GM23338 (cell line): ENCODE measurements around the gene DDA1. TPM values are rescaled to one million over a fixed set of nuclear protein-coding genes. Genes with fewer than 3 reads are reported as not detected.

Source experiments
- ATAC-seq: fragments of 200-7000 bp; cut with Tn5 transposase; 3 replicates; pipeline ENCODE4 v1.9.1; 2020
- DNase-seq: peaks from one replicate; pipeline ENCODE4 v3.0.0-alpha.2; 2015; ENCODE audit warnings: low spot score
- H2AFZ ChIP-seq: fragments of 200-600 bp; sonication (generic); 2 replicates; pipeline ENCODE4 v1.8.0; 2016; ENCODE audit warnings: antibody characterized with exemption, mild to moderate bottlenecking, moderate library complexity
- H3F3A ChIP-seq: fragments of 200-600 bp; sonication (generic); replicated peaks from 2 replicates; pipeline ENCODE4 v1.8.0; 2017; ENCODE audit warnings: antibody characterized with exemption, mixed run types, low read depth
- H3K27ac ChIP-seq: fragments of 200-600 bp; sonication (generic); 2 replicates; pipeline ENCODE4 v1.6.1; 2016; ENCODE audit warnings: low read depth
- H3K27me3 ChIP-seq: fragments of 200-600 bp; sonication (generic); 2 replicates; pipeline ENCODE4 v1.8.0; 2016; ENCODE audit warnings: mild to moderate bottlenecking, mixed run types, moderate library complexity; ENCODE audit not compliant: insufficient read depth
- H3K36me3 ChIP-seq: fragments of 200-600 bp; sonication (generic); 2 replicates; pipeline ENCODE4 v1.8.0; 2016; ENCODE audit warnings: mild to moderate bottlenecking; ENCODE audit not compliant: insufficient read depth
- H3K4me1 ChIP-seq: fragments of 200-600 bp; sonication (generic); 2 replicates; pipeline ENCODE4 v1.8.0; 2016; ENCODE audit warnings: mild to moderate bottlenecking, moderate library complexity; ENCODE audit not compliant: insufficient read depth
- H3K4me2 ChIP-seq: fragments of 200-600 bp; sonication (generic); 2 replicates; pipeline ENCODE4 v1.7.1; 2017; ENCODE audit warnings: mixed run types
- H3K4me3 ChIP-seq: fragments of 200-600 bp; sonication (generic); 2 replicates; pipeline ENCODE4 v1.6.1; 2016; ENCODE audit warnings: mixed run types
- H3K79me2 ChIP-seq: fragments of 200-600 bp; sonication (generic); replicated peaks from 2 replicates; pipeline ENCODE4 v1.8.0; 2017; ENCODE audit warnings: mild to moderate bottlenecking; ENCODE audit not compliant: insufficient read depth
- H3K9me2 ChIP-seq: fragments of 200-600 bp; sonication (generic); 2 replicates; pipeline ENCODE4 v1.8.0; 2017; ENCODE audit not compliant: insufficient read depth
- H4K20me1 ChIP-seq: fragments of 200-600 bp; sonication (generic); replicated peaks from 2 replicates; pipeline ENCODE4 v1.8.0; 2017; ENCODE audit warnings: mild to moderate bottlenecking; ENCODE audit not compliant: insufficient read depth
- H3K27ac Mint-ChIP-seq: 2 replicates; pipeline ENCODE4 v1.8.0; 2020; ENCODE audit warnings: inconsistent platforms, mild to moderate bottlenecking, moderate library complexity, mixed read lengths
- H3K27me3 Mint-ChIP-seq: 3 replicates; pipeline ENCODE4 v1.8.0; 2022; ENCODE audit warnings: low read depth, mild to moderate bottlenecking, moderate library complexity, mixed read lengths, inconsistent platforms; ENCODE audit not compliant: insufficient read depth, poor library complexity
- H3K36me3 Mint-ChIP-seq: 3 replicates; pipeline ENCODE4 v1.8.0; 2021; ENCODE audit warnings: low read depth, mild to moderate bottlenecking, inconsistent platforms, moderate library complexity, mixed read lengths
- H3K4me1 Mint-ChIP-seq: 3 replicates; pipeline ENCODE4 v1.8.0; 2020; ENCODE audit warnings: mild to moderate bottlenecking, inconsistent platforms, mixed read lengths
- H3K4me3 Mint-ChIP-seq: 3 replicates; pipeline ENCODE4 v1.8.0; 2021; ENCODE audit warnings: moderate library complexity, mild to moderate bottlenecking, inconsistent platforms, mixed read lengths
- H3K9me3 Mint-ChIP-seq: 3 replicates; pipeline ENCODE4 v1.8.0; 2020; ENCODE audit warnings: moderate library complexity, mild to moderate bottlenecking, inconsistent platforms, mixed read lengths
- CREB1 ChIP-seq: fragments of 250-450 bp; sonication (Bioruptor Pico); IDR thresholded peaks from 2 replicates; pipeline ENCODE4 v1.5.0; 2020; ENCODE audit warnings: low read depth, mild to moderate bottlenecking, moderate library complexity
- CTCF ChIP-seq, 2 experiments: fragments of 200-600 bp in 1 of 2; sonication (generic) in 1 of 2; conservative IDR thresholded peaks; 2 replicates each; pipeline versions ENCODE4 v1.5.1 to v1.6.1; 2016 to 2017; ENCODE audit warnings: antibody characterized with exemption in 2 of 2, low read depth in 2 of 2, mild to moderate bottlenecking in 2 of 2, moderate library complexity in 1 of 2
- ETS1 ChIP-seq: IDR thresholded peaks from 2 replicates; pipeline ENCODE4 v1.6.1; 2016; ENCODE audit warnings: antibody characterized with exemption
- EZH2 ChIP-seq: fragments of 200-600 bp; sonication (generic); IDR thresholded peaks from one replicate; pipeline ENCODE4 v1.8.0; 2017; ENCODE audit warnings: antibody characterized with exemption, mild to moderate bottlenecking, low read depth; ENCODE audit not compliant: unreplicated experiment
- EZH2phosphoT487 ChIP-seq: fragments of 200-600 bp; sonication (generic); IDR thresholded peaks from one replicate; pipeline ENCODE4 v1.8.1; 2018; ENCODE audit warnings: antibody characterized with exemption; ENCODE audit not compliant: unreplicated experiment
- JUNB ChIP-seq: IDR thresholded peaks from one replicate; pipeline ENCODE4 v1.6.1; 2016; ENCODE audit warnings: antibody characterized with exemption; ENCODE audit not compliant: unreplicated experiment
- NANOG ChIP-seq: IDR thresholded peaks from 2 replicates; pipeline ENCODE4 v1.6.1; 2016; ENCODE audit warnings: antibody characterized with exemption, borderline replicate concordance
- POLR2AphosphoS5 ChIP-seq: IDR thresholded peaks from 2 replicates; pipeline ENCODE4 v1.6.1; 2016; ENCODE audit warnings: antibody characterized with exemption, low read depth
- STAT1 ChIP-seq: IDR thresholded peaks from one replicate; pipeline ENCODE4 v1.6.1; 2016; ENCODE audit warnings: antibody characterized with exemption; ENCODE audit not compliant: unreplicated experiment
- ZNF114 ChIP-seq: fragments of 250-450 bp; sonication (Bioruptor Pico); IDR thresholded peaks from 2 replicates; pipeline ENCODE4 v1.5.0; 2020; ENCODE audit warnings: mild to moderate bottlenecking, moderate library complexity
- ZNF331 ChIP-seq: fragments of 250-450 bp; sonication (Bioruptor Pico); IDR thresholded peaks from 2 replicates; pipeline ENCODE4 v1.5.0; 2020; ENCODE audit warnings: low read depth, mild to moderate bottlenecking, moderate library complexity
- polyA plus RNA-seq: library from polyadenylated mRNA; unstranded; fragments of >200 nt; fragmentation: Nextera tagmentation; extraction: Ambion mirVana; gene quantifications from 2 replicates; pipeline ENCODE4 v1.2.1, GENCODE V29; 2016
- total RNA-seq: library from RNA; depleted of rRNA; stranded (reverse); fragments of >200 nt; shearing (Covaris generic); gene quantifications from 2 replicates; pipeline ENCODE4 v1.2.3, GENCODE V29; 2014
- TF ChIP-seq, protein P1 (sequence below): IDR thresholded peaks from one replicate; pipeline ENCODE4 v1.6.1; 2018; ENCODE audit warnings: antibody characterized with exemption; ENCODE audit not compliant: unreplicated experiment
- TF ChIP-seq, protein P2 (sequence below): fragments of 250-450 bp; sonication (Bioruptor Pico); IDR thresholded peaks from 2 replicates; pipeline ENCODE4 v1.5.0; 2020; ENCODE audit warnings: mild to moderate bottlenecking, moderate library complexity

Gene DDA1
- total and polyA plus RNA-seq, 2 experiments from 2014 or later = 34.6 to 107 TPM

DNA sequence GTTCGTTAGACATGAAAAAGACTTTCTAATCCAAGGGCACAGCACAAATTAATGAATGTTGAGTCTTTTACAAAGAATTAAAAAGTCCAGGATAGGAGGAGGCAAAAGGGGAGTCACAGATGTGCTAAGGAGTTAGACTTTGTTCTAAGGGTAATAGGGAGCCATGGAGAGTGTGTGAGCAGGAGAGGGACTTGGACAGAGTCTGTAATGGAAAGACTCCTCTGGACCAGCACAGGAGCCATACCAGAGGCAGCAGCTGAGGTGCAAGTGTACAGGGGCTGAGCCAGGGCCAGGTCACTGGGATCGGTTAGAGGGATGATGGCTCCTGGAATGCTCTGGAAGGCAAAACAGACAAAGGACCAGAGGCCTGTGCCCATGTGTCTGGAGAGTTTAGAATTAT lies 38.5 kb downstream of the DDA1 start:
- Histone ChIP-seq H3F3A (no peaks in the 10 kb centered on the region), H3K9me2 (no peaks in the 10 kb centered on the region), H3K36me3 (no peaks in the 10 kb centered on the region), H3K79me2 (no peaks in the 10 kb centered on the region), H3K4me1 (peaks cover 6% of the 10 kb centered on the region; the same call in 1 of the 2 replicates), H4K20me1 (no peaks in the 10 kb centered on the region), H3K4me3 (no peak overlapping the region), H2AFZ (no peak overlapping the region), H3K27me3 (no peaks in the 10 kb centered on the region), H3K4me2 (no peak overlapping the region), H3K27ac (no peak overlapping the region)
- H3K4me3 Mint-ChIP-seq = no peak overlapping the region; the same call in 2 of the 3 replicates
- no peak overlapping the region for H3K27ac Mint-ChIP-seq
- no peak for ATAC-seq
- peaks cover 6% of the 10 kb centered on the region; the same call in 2 of the 3 replicates for H3K36me3 Mint-ChIP-seq
- H3K9me3 Mint-ChIP-seq = no peaks in the 10 kb centered on the region
- DNase-seq = no peak
- peaks cover 22% of the 10 kb centered on the region for H3K27me3 Mint-ChIP-seq
- no peak for TF ChIP-seq ETS1
- TF ChIP-seq NANOG = no peak
- no peak for TF ChIP-seq ZNF114 (CRISPR knock-in tag)
- TF ChIP-seq CREB1 (CRISPR knock-in tag) = no peak
- TF ChIP-seq JUNB = no peak
- TF ChIP-seq EZH2 = no peak
- no peak for TF ChIP-seq CTCF (conservative IDR thresholded peaks at IDR 0.05; ENCODE audit: low read depth in 2 of 2)
- TF ChIP-seq, protein P1, sequence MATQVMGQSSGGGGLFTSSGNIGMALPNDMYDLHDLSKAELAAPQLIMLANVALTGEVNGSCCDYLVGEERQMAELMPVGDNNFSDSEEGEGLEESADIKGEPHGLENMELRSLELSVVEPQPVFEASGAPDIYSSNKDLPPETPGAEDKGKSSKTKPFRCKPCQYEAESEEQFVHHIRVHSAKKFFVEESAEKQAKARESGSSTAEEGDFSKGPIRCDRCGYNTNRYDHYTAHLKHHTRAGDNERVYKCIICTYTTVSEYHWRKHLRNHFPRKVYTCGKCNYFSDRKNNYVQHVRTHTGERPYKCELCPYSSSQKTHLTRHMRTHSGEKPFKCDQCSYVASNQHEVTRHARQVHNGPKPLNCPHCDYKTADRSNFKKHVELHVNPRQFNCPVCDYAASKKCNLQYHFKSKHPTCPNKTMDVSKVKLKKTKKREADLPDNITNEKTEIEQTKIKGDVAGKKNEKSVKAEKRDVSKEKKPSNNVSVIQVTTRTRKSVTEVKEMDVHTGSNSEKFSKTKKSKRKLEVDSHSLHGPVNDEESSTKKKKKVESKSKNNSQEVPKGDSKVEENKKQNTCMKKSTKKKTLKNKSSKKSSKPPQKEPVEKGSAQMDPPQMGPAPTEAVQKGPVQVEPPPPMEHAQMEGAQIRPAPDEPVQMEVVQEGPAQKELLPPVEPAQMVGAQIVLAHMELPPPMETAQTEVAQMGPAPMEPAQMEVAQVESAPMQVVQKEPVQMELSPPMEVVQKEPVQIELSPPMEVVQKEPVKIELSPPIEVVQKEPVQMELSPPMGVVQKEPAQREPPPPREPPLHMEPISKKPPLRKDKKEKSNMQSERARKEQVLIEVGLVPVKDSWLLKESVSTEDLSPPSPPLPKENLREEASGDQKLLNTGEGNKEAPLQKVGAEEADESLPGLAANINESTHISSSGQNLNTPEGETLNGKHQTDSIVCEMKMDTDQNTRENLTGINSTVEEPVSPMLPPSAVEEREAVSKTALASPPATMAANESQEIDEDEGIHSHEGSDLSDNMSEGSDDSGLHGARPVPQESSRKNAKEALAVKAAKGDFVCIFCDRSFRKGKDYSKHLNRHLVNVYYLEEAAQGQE = no peak
- TF ChIP-seq ZNF331 = no peak
- no peak for TF ChIP-seq POLR2AphosphoS5
- TF ChIP-seq STAT1 = no peak
- TF ChIP-seq, protein P2, sequence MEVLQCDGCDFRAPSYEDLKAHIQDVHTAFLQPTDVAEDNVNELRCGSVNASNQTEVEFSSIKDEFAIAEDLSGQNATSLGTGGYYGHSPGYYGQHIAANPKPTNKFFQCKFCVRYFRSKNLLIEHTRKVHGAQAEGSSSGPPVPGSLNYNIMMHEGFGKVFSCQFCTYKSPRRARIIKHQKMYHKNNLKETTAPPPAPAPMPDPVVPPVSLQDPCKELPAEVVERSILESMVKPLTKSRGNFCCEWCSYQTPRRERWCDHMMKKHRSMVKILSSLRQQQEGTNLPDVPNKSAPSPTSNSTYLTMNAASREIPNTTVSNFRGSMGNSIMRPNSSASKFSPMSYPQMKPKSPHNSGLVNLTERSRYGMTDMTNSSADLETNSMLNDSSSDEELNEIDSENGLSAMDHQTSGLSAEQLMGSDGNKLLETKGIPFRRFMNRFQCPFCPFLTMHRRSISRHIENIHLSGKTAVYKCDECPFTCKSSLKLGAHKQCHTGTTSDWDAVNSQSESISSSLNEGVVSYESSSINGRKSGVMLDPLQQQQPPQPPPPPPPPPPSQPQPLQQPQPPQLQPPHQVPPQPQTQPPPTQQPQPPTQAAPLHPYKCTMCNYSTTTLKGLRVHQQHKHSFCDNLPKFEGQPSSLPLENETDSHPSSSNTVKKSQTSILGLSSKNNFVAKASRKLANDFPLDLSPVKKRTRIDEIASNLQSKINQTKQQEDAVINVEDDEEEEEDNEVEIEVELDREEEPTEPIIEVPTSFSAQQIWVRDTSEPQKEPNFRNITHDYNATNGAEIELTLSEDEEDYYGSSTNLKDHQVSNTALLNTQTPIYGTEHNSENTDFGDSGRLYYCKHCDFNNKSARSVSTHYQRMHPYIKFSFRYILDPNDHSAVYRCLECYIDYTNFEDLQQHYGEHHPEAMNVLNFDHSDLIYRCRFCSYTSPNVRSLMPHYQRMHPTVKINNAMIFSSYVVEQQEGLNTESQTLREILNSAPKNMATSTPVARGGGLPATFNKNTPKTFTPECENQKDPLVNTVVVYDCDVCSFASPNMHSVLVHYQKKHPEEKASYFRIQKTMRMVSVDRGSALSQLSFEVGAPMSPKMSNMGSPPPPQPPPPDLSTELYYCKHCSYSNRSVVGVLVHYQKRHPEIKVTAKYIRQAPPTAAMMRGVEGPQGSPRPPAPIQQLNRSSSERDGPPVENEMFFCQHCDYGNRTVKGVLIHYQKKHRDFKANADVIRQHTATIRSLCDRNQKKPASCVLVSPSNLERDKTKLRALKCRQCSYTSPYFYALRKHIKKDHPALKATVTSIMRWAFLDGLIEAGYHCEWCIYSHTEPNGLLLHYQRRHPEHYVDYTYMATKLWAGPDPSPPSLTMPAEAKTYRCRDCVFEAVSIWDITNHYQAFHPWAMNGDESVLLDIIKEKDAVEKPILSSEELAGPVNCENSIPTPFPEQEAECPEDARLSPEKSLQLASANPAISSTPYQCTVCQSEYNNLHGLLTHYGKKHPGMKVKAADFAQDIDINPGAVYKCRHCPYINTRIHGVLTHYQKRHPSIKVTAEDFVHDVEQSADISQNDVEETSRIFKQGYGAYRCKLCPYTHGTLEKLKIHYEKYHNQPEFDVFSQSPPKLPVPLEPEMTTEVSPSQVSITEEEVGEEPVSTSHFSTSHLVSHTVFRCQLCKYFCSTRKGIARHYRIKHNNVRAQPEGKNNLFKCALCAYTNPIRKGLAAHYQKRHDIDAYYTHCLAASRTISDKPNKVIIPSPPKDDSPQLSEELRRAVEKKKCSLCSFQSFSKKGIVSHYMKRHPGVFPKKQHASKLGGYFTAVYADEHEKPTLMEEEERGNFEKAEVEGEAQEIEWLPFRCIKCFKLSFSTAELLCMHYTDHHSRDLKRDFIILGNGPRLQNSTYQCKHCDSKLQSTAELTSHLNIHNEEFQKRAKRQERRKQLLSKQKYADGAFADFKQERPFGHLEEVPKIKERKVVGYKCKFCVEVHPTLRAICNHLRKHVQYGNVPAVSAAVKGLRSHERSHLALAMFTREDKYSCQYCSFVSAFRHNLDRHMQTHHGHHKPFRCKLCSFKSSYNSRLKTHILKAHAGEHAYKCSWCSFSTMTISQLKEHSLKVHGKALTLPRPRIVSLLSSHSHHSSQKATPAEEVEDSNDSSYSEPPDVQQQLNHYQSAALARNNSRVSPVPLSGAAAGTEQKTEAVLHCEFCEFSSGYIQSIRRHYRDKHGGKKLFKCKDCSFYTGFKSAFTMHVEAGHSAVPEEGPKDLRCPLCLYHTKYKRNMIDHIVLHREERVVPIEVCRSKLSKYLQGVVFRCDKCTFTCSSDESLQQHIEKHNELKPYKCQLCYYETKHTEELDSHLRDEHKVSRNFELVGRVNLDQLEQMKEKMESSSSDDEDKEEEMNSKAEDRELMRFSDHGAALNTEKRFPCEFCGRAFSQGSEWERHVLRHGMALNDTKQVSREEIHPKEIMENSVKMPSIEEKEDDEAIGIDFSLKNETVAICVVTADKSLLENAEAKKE = no peak
- no peak for TF ChIP-seq EZH2phosphoT487
- H3K4me1 Mint-ChIP-seq = peaks cover 11% of the 10 kb centered on the region
